Right atrium auricular region (tissue), 2 donors: ENCODE data around the gene MYL7. TPM values are rescaled to one million over a fixed set of nuclear protein-coding genes. Genes with fewer than 3 reads are reported as not detected.
A peak's percentile ranks its signal among the peaks of the same experiment; 100 is the strongest.

Experiments
- DNase-seq: peaks from one replicate; pipeline ENCODE4 v3.0.0-alpha.2; 2019; ENCODE audit warnings: low spot score
- H3K27ac ChIP-seq, 2 donors: fragments of 200-600 bp; sonication (generic); 1 replicate in 1 of 2; 2 replicates in 1 of 2; pipeline ENCODE4 v1.5.1; 2016 to 2019
- H3K27me3 ChIP-seq, 2 donors: fragments of 200-600 bp; sonication (generic); one replicate each; pipeline versions ENCODE4 v1.5.1 to v1.6.0; 2017 to 2019
- H3K36me3 ChIP-seq: fragments of 200-600 bp; sonication (generic); one replicate; pipeline ENCODE4 v1.5.1; 2016
- H3K4me1 ChIP-seq, 2 donors: fragments of 200-600 bp; sonication (generic); one replicate each; pipeline versions ENCODE4 v1.5.1 to v1.6.0; 2017 to 2019
- H3K4me3 ChIP-seq, 2 donors: fragments of 200-600 bp; sonication (generic); 1 replicate in 1 of 2; 2 replicates in 1 of 2; pipeline ENCODE4 v1.5.1; 2017 to 2019; ENCODE audit warnings: mild to moderate bottlenecking in 1 of 2, moderate library complexity in 1 of 2
- H3K9me3 ChIP-seq, 2 donors: fragments of 200-600 bp; sonication (generic); one replicate each; pipeline ENCODE4 v1.5.1; 2019
- total RNA-seq, 2 donors: library from RNA; depleted of rRNA; stranded (reverse); fragments of >200 nt; gene quantifications; one replicate each; pipeline ENCODE4 v1.1.0, GENCODE V29; 2016
- TF ChIP-seq, protein P1 (sequence below), 2 donors: fragments of 200-600 bp; sonication (generic); IDR thresholded peaks; one replicate each; pipeline ENCODE4 v1.5.1; 2019; ENCODE audit warnings: antibody characterized with exemption in 2 of 2

MYL7 gene
- total RNA-seq, 2 donors from 2014 or later: 17,339 to 49,235 TPM

DNA sequence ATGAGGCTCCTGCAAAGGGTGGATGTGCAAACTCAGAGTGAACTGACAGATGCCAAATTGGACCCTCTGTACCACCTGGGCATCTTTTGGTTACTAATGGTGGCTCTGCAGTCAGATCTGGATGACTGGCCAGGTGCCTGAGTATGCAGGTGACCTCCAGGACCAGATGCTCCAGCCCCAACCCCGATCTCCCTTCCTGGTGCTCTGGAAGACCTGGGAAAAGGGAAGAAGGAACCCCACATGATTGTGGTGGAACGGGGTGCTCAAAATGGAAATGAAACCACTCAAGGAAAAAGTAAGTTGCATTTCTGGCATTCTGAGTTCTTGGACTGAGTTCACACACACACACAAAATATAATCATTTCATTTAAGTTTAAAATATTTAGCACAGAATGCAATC lies 46.8 kb downstream of the MYL7 start:
- H3K9me3 ChIP-seq: no peaks in the 10 kb centered on the region
- peak overlapping the region in 1 of 2 donors; percentile 27 for H3K27ac ChIP-seq
- TF ChIP-seq, protein P1, sequence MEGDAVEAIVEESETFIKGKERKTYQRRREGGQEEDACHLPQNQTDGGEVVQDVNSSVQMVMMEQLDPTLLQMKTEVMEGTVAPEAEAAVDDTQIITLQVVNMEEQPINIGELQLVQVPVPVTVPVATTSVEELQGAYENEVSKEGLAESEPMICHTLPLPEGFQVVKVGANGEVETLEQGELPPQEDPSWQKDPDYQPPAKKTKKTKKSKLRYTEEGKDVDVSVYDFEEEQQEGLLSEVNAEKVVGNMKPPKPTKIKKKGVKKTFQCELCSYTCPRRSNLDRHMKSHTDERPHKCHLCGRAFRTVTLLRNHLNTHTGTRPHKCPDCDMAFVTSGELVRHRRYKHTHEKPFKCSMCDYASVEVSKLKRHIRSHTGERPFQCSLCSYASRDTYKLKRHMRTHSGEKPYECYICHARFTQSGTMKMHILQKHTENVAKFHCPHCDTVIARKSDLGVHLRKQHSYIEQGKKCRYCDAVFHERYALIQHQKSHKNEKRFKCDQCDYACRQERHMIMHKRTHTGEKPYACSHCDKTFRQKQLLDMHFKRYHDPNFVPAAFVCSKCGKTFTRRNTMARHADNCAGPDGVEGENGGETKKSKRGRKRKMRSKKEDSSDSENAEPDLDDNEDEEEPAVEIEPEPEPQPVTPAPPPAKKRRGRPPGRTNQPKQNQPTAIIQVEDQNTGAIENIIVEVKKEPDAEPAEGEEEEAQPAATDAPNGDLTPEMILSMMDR (IDR thresholded peaks at IDR 0.05): no peak
- H3K27me3 ChIP-seq: no peaks in the 10 kb centered on the region
- H3K4me3 ChIP-seq: no peak overlapping the region
- DNase-seq: no peak
- no peaks in the 10 kb centered on the region for H3K36me3 ChIP-seq
- peaks cover 0 to 17% of the 10 kb centered on the region in 2 donors for H3K4me1 ChIP-seq

DNA sequence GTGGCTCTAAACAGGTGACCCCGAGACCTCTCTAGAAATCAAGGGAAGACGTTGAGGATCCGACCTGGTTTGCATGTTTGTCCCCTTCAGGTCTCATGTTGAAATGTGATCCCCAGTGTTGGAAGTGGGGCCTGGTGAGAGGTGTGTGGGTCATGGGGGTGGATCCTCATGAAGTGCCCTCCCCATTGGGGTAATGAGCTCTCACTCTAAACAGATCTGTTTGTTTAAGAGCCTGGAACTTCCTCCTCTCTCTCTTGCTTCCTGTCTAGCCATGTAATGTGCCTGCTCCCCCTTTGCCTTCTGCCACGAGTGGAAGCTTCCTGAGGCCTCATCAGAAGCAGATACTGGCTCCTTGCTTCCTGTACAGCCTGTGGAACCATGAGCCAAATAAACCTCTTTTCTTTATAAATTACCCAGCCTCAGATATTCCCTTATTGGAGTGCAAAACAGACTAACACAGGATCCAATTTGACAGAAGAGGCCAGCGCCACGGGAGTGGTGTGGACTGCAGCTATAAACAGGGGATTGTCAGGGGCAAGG lies 48.0 kb downstream of the MYL7 start:
- DNase-seq: no peak
- TF ChIP-seq, protein P1 (IDR thresholded peaks at IDR 0.05): no peak
- no peak overlapping the region for H3K27ac ChIP-seq
- H3K9me3 ChIP-seq: no peaks in the 10 kb centered on the region
- H3K4me3 ChIP-seq: no peak overlapping the region
- no peaks in the 10 kb centered on the region for H3K36me3 ChIP-seq
- no peaks in the 10 kb centered on the region for H3K27me3 ChIP-seq
- H3K4me1 ChIP-seq: peaks cover 0 to 23% of the 10 kb centered on the region in 2 donors

Other genes starting within 250 kb of the MYL7 start
- 10 to 100 TPM; 26.4 to 30.9 TPM for gene URGCP, start 234.7 kb downstream of the MYL7 start, total RNA-seq
- 10 to 100 TPM; 47.4 to 50.5 TPM for gene UBE2D4, start 214.9 kb downstream of the MYL7 start, total RNA-seq
- not detected for gene SPDYE1, start 143.4 kb downstream of the MYL7 start, total RNA-seq
- 10 to 100 TPM; 31.4 to 66.2 TPM for gene DBNL, start 96.6 kb downstream of the MYL7 start, total RNA-seq
- 1,000 to 10,000 TPM in 1 of 2 donors, 100 to 1,000 TPM in 1; 680 to 2,809 TPM for gene PGAM2, start 75.8 kb downstream of the MYL7 start, total RNA-seq
- gene POLM, start 58.8 kb downstream of the MYL7 start, total RNA-seq: 10 to 100 TPM; 18.5 to 31.3 TPM
- gene AEBP1, start 37.0 kb downstream of the MYL7 start, total RNA-seq: 100 to 1,000 TPM in 1 of 2 donors, 10 to 100 TPM in 1; 84.4 to 193 TPM
- gene POLD2, start 17.8 kb downstream of the MYL7 start, total RNA-seq: 10 to 100 TPM; 71.4 to 76.5 TPM
- 10 to 100 TPM; 11.1 to 21.0 TPM for gene GCK, start 48.1 kb upstream of the MYL7 start, total RNA-seq
- 10 to 100 TPM; 43.9 to 44.9 TPM for gene YKT6, start 59.6 kb upstream of the MYL7 start, total RNA-seq
- 10 to 100 TPM; 79.9 to 84.7 TPM for gene CAMK2B, start 184.3 kb upstream of the MYL7 start, total RNA-seq